NT2/D1 (cell line): ENCODE results near the gene PTPN20.

Experiments used
- SUZ12 ChIP-seq: IDR thresholded peaks from 2 replicates; pipeline ENCODE4 v1.6.1; 2011; ENCODE audit not compliant: insufficient read length, insufficient read depth; ENCODE audit errors: extremely low read depth
- YY1 ChIP-seq: IDR thresholded peaks from 2 replicates; pipeline ENCODE4 v1.6.1; 2011; ENCODE audit not compliant: insufficient read length, insufficient read depth
- ZNF274 ChIP-seq: IDR thresholded peaks from 2 replicates; pipeline ENCODE4 v1.6.1; 2011; ENCODE audit warnings: mild to moderate bottlenecking, low read depth, low read length

- TF ChIP-seq ZNF274 (no peak), YY1 (no peak), SUZ12 (no peak)
These were observed 126.6 kb downstream of the PTPN20 start for GRCh38 chr10:47037654-47038425.
